ENCODE data around the gene PELI3.

GRCh38 chr11:66477263-66478201 is 10.8 kb downstream of the PELI3 start:
- no peak for TF ChIP-seq CTCF (IDR thresholded peaks at IDR 0.05)
- no peak for TF ChIP-seq EZH2 (IDR thresholded peaks at IDR 0.05)
- no peak for TF ChIP-seq EZH2phosphoT487 (IDR thresholded peaks at IDR 0.05)
